HTERT RPE-1 (cell line): ENCODE results near the gene TEN1.

Experiments
- in situ Hi-C: fragments of 300-500 bp; cut with MboI; formaldehyde crosslinking; loops from 4 replicates; pipeline ENCODE4 v1.14.3; 2020; ENCODE audit warnings: low sequenced_read_pairs

Gene TEN1

GRCh38 chr17:76005263-76006149 lies 26.5 kb downstream of the TEN1 start:
- in situ Hi-C loops, result no loop called here

GRCh38 chr17:76007131-76007849 lies 28.2 kb downstream of the TEN1 start:
- in situ Hi-C loops, result no loop called here

DNA sequence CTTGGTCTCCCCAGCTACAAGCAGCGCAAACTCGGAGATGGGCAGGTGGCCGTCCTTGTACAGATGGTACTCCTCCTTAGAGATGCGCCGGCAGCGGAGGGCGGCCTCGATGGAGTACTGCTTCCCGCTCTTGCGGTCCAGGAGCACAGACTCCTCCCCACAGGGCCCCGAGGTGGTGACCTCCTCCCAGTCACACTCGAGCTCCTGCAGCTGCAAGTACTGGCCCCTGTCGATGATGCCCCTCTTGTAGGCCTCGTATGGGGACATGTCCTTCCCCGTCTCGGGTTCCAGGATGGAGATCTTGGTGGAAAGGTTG lies 28.8 kb downstream of the TEN1 start:
- in situ Hi-C loops, result no loop called here

- in situ Hi-C loops, result no loop called here
Measured at GRCh38 chr17:76008208-76008607, 29.2 kb downstream of the TEN1 start.

- in situ Hi-C loops, result no loop called here
Measured at GRCh38 chr17:76008630-76009425, 29.8 kb downstream of the TEN1 start.

DNA sequence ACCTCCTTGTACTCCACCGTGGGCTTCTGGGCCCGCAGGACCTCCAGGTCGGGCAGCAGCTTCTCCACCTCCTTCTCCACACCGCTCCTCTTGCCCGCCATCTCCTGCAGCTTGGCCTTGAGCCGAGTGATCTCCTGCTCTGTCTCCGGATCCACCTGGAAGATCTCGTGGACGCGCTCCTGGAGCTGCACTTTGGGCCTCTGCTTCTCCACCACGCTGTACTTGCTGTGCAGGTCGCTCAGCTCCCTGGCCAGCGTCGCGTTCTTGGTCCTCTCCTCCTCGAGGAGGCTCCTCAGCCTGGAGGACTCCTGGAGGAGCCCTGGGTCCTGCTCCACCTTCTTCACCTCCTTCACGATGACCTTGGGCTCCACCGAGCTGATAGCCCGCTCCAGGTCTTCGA lies 30.4 kb downstream of the TEN1 start:
- in situ Hi-C loops, result no loop called here

- in situ Hi-C loops, result no loop called here
Measured at GRCh38 chr17:76009969-76010661, 31.1 kb downstream of the TEN1 start.

GRCh38 chr17:76011951-76012350 lies 32.9 kb downstream of the TEN1 start:
- in situ Hi-C loops, result no loop called here

DNA sequence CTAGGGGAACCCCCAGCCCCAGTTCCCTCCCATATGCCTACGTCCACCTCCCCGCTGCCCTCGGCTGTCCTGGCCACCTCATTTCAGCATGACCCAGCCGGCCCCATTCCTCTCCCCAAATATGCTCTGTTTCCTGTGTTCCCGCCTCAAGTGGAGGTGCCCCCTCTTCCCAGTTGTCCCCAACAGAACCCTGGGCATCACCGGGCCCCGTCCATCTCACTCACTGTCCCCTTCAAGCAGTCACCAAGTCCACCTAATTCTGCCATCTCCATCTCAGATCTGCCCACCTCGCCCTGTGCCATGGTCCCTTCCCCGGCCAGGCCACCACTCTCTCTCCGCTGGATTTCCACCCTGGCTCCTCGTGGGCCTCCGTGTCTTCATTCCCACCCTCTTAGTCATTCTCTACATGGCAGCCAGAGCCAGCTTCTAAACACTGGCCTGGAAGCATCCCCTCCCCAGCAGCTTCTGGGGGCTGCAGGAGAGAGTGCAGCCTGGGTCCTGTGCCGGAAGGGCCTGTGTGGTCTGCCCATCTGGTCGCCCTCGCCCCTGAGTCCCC lies 34.4 kb downstream of the TEN1 start:
- in situ Hi-C loops, result no loop called here

GRCh38 chr17:76014100-76014924 lies 35.3 kb downstream of the TEN1 start:
- in situ Hi-C loops, result no loop called here

DNA sequence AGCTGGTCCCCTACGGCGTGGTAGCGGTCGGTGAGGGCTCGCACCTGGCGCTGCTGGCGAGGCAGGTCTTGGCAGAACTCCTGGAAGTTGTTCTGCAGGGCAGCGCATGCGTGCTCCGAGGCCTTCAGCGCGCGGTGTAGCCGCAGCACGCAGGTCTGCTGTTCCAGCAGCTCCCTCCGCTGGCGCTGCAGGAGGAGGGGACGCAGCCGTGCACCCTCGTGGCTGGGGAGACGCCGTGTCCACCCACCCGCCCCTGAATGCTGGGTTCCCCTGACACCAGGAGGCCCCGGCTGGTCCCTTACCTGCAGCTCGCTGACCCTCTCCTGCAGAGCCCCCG lies 35.9 kb downstream of the TEN1 start:
- in situ Hi-C loops, result no loop called here

DNA sequence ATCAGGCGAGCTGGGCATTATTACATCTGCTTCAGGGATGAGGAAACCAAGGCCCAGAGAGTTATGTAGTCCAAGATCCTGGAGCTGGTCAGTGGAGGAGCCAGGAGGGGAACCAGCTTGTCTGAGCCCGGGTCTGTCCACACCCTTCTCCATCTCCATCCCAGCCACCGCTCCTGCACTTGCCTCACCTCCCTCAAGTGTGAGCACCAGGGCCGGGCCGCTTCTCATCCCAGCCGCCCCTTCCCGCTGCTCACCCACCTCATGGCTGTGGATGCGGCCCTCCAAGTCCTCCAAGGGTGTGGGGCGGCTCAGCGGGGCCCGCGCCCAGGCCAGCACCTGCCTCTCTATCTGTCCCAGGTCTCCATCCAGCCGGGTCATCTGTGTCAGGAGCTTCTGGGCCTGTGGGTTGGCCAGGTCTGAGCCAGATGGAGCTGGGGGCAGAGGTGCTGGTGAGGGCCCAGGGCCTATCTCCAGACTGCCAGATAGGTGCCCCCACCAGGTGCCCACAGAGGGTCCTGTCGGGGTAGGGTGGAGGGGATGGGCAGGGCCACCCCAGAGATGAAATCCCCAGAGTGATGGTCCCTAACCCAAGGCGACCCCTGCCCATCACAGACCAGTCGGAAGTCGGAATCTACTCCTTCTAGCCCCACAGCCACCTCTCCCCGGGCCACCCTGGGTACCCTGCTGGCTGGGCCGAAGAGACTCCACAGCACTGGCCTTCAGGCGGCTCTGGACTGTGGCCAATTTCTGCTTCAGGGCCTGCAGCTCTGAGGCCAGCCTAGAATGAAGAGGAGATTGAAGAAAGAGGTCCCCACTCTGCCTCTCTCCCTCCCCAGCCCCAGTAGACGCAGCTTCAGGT lies 38.7 kb downstream of the TEN1 start:
- in situ Hi-C loops, result no loop called here

- in situ Hi-C loops, result no loop called here
Measured at GRCh38 chr17:76018340-76018680, 39.3 kb downstream of the TEN1 start.

- in situ Hi-C loops, result no loop called here
Measured at GRCh38 chr17:76018801-76019200, 39.8 kb downstream of the TEN1 start.

GRCh38 chr17:76019833-76020467 lies 40.9 kb downstream of the TEN1 start:
- in situ Hi-C loops, result no loop called here

GRCh38 chr17:76022285-76022684 lies 43.2 kb downstream of the TEN1 start:
- in situ Hi-C loops, result no loop called here

GRCh38 chr17:76022973-76023899 lies 44.2 kb downstream of the TEN1 start:
- in situ Hi-C loops, result no loop called here

- in situ Hi-C loops, result no loop called here
Measured at GRCh38 chr17:76023900-76024237, 44.8 kb downstream of the TEN1 start.
